ENCODE results near the gene EPHA1.
"Not testable (repeated sequence)": the region's sequence is repeated elsewhere in the genome, so short reads cannot be mapped to it uniquely, and the experiment has no call there.

EPHA1 gene

DNA sequence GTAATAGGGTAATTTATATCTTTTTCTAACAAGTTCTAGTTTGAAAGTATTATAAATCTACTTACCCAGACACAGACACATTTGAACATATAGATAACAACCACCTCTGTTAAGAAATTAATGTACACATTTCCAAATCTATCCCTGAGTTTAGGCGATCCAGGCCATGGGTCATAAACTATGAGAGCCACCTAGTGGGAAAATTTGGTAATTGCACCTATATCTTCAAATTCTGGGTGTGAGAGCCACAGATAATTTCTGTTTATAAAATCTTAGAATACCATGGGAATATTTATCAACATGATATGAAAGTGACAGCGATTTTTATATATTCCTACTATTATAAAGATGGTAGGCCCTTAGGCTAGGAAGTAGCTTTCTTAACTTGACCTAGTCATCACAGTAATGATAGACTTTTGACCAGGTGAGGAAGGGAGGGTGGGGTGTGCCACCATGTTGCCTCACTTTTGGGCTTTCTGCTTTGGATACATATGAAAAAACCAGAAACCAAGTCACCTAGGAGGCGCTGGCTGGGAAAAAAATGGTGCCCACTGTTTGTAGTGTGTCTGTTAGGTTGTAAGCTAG is 8.0 kb upstream of the EPHA1 start:
- peaks cover 32% of the 10 kb centered on the region for H3K4me1 Mint-ChIP-seq
- H3K27me3 Mint-ChIP-seq: no peaks in the 10 kb centered on the region

DNA sequence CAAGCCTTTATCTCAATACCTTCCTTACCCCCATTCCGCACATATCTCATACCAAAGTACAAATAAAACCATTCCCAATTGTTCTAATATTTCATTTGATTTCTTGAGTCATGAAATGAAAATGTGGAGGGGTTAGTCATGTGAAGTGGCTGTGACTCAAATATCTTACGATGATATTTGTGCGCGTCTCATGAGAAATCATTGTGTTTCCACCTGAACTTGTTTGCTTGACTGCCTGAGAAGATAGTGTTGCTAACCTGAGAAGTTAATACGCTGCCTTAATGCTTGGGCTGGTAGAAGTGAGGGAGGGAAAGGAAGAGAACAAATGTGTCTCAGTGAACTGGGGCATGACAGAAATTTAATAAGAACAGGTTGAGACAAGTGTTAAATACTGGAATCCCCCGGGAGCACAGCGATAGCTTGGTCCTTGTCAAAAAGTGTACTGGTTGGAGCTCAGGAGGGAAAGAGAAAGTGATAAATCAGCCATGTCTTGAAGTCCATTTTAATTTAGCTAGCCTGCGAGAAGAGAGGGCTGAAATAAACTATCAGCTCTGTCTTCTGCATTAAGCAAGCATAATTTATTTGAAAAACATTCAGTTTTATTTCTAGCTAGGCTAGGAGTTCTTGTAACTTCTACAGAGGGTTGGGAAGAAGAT is 7.2 kb upstream of the EPHA1 start:
- Mint-ChIP-seq H3K9me3 (no peaks in the 10 kb centered on the region), H3K4me1 (peaks cover 39% of the 10 kb centered on the region), H3K36me3 (peaks cover 12% of the 10 kb centered on the region), H3K4me3 (no peak overlapping the region), H3K27ac (no peak overlapping the region), H3K27me3 (no peaks in the 10 kb centered on the region)

More for the DNA sequence above, 8.0 kb upstream of the EPHA1 start:
- H3K9me3 Mint-ChIP-seq: no peaks in the 10 kb centered on the region
- H3K36me3 Mint-ChIP-seq: peaks cover 15% of the 10 kb centered on the region
- H3K27ac Mint-ChIP-seq: no peak overlapping the region
- no peak overlapping the region for H3K4me3 Mint-ChIP-seq

GRCh38 chr7:143415209-143415608 is 6.6 kb upstream of the EPHA1 start:
- not testable (repeated sequence) for H3K9me3 Mint-ChIP-seq, H3K36me3 Mint-ChIP-seq, H3K27me3 Mint-ChIP-seq, H3K4me3 Mint-ChIP-seq, H3K27ac Mint-ChIP-seq
- peaks cover 45% of the 10 kb centered on the region for H3K4me1 Mint-ChIP-seq

DNA sequence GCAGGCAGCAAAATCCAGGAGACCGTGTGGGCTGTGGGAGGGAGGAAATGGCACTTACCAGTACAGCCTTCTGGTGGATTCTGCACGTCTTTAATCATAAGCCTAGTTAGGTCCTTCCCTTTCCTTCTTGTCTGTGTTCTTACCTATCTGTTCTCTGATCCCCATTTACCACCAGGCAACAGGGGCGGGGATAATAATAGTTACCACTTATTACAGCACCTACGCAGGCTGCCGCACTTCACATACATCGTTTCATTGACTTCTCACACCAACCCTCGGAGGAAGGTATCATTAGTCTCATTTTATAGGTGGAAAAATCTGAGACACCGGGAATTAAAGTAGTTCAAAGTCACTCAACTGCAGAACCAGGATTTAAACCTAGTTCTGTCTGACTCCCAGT is 4.5 kb upstream of the EPHA1 start:
- Mint-ChIP-seq H3K27me3 (no peaks in the 10 kb centered on the region), H3K4me1 (peaks cover 51% of the 10 kb centered on the region), H3K9me3 (no peaks in the 10 kb centered on the region), H3K27ac (no peak overlapping the region), H3K4me3 (no peak overlapping the region), H3K36me3 (peaks cover under 1% of the 10 kb centered on the region)

- no peaks in the 10 kb centered on the region for H3K27me3 Mint-ChIP-seq
Measured at GRCh38 chr7:143411976-143412708, 3.5 kb upstream of the EPHA1 start.

DNA sequence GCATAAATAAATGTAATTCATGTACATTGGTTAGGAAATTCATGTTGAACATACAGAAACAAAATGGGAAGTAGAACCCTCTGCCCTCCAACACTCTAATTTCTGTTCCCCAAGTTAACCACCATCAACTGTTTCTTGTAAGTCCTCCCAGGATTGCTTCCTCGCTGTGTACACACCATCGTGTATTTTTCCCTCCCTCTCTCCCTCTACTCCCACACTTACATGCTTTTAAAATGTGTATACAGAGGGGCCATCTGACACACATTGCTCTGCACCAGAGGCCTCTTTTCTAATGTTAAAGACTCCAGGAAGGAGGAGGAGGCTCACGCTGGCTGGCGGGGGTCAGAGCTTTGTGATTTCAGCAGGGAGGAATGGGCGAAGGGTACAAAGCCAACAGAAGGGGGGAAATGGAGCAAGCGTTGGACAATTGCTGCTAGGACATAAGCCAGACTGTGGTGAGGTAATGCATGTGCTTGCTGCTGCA is 1.9 kb upstream of the EPHA1 start:
- Mint-ChIP-seq H3K9me3 (no peaks in the 10 kb centered on the region), H3K36me3 (no peaks in the 10 kb centered on the region), H3K4me1 (peaks cover 64% of the 10 kb centered on the region), H3K27me3 (no peaks in the 10 kb centered on the region), H3K27ac (peak overlapping the region; percentile 74), H3K4me3 (no peak overlapping the region)

More at GRCh38 chr7:143411976-143412708, 3.5 kb upstream of the EPHA1 start:
- Mint-ChIP-seq H3K36me3 (no peaks in the 10 kb centered on the region), H3K4me1 (peaks cover 57% of the 10 kb centered on the region), H3K27ac (no peak overlapping the region), H3K4me3 (no peak overlapping the region), H3K9me3 (no peaks in the 10 kb centered on the region)

- Mint-ChIP-seq H3K27ac (no peak overlapping the region), H3K27me3 (no peaks in the 10 kb centered on the region), H3K36me3 (no peaks in the 10 kb centered on the region), H3K4me1 (peaks cover 85% of the 10 kb centered on the region), H3K4me3 (peak overlapping the region; percentile 92), H3K9me3 (no peaks in the 10 kb centered on the region)
Measured at GRCh38 chr7:143408252-143408685, 387 bp downstream of the EPHA1 start.

DNA sequence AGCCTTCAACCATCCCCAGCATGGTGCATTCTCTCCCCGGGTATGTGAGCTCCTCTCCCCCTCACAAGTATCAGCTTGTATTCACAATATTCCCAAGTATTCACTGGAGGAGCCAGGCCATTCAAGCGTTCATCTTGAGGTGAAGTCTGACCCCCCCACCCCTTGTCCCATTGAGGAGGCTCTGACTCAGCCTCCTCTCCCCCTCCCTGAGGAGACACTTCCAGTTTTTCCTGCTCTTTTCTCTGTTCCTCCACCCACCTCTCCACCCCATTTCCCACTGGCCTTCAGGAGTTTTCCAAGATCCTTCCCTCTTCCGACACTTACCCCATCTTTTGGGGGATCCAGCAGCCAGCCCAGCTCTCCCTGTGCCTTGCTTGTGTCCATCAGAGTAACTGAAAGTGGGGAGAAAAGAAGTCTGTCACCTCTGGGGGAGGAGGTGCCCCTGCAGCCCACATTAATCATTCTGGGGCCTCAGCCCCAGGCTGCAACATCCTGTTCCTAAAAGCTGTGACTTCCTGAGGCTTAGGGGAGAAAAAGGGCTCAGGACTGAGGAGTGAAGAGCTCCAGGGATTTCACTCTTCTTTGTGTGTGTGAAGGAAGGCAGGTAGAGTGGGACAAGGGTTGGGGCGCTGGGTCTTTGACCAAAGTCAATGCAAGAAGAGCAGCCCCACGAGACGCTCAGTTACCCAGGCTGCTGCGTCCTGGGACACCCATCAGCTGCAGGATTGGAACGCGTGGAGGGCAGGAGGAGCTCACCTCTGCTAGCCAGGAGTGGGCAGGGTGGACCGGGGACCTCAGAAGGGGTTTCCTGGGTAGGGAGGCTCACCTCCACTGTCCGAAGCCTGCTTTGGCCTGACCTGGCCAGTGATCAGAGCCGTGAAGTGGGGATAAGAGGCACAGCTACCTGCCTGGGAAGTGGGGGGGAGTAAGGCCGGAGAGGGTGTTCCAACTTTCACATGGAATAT is 1.1 kb downstream of the EPHA1 start:
- H3K4me3 Mint-ChIP-seq: peak overlapping the region; percentile 92
- no peaks in the 10 kb centered on the region for H3K27me3 Mint-ChIP-seq
- no peaks in the 10 kb centered on the region for H3K36me3 Mint-ChIP-seq
- H3K4me1 Mint-ChIP-seq: peaks cover 89% of the 10 kb centered on the region
- no peaks in the 10 kb centered on the region for H3K9me3 Mint-ChIP-seq
- H3K27ac Mint-ChIP-seq: peak overlapping the region; percentile 94

GRCh38 chr7:143406002-143406357 is 2.7 kb downstream of the EPHA1 start:
- H3K27ac Mint-ChIP-seq: peak overlapping the region; percentile 32
- peaks cover 73% of the 10 kb centered on the region for H3K4me1 Mint-ChIP-seq
- no peaks in the 10 kb centered on the region for H3K27me3 Mint-ChIP-seq
- H3K36me3 Mint-ChIP-seq: no peaks in the 10 kb centered on the region
- H3K9me3 Mint-ChIP-seq: no peaks in the 10 kb centered on the region
- no peak overlapping the region for H3K4me3 Mint-ChIP-seq

GRCh38 chr7:143405173-143406001 is 3.3 kb downstream of the EPHA1 start:
- H3K4me1 Mint-ChIP-seq: peaks cover 69% of the 10 kb centered on the region
- H3K9me3 Mint-ChIP-seq: no peaks in the 10 kb centered on the region
- H3K27me3 Mint-ChIP-seq: no peaks in the 10 kb centered on the region
- peak overlapping the region; percentile 32 for H3K27ac Mint-ChIP-seq
- H3K36me3 Mint-ChIP-seq: no peaks in the 10 kb centered on the region
- no peak overlapping the region for H3K4me3 Mint-ChIP-seq

- peak overlapping the region; percentile 70 for H3K27ac Mint-ChIP-seq
- H3K4me3 Mint-ChIP-seq, H3K9me3 Mint-ChIP-seq, H3K27me3 Mint-ChIP-seq, H3K36me3 Mint-ChIP-seq: not testable (repeated sequence)
- H3K4me1 Mint-ChIP-seq: peaks cover 41% of the 10 kb centered on the region
Measured at GRCh38 chr7:143402233-143402632, 6.4 kb downstream of the EPHA1 start.

GRCh38 chr7:143401265-143401664 is 7.4 kb downstream of the EPHA1 start:
- Mint-ChIP-seq H3K27ac (peak overlapping the region; percentile 41), H3K9me3 (no peaks in the 10 kb centered on the region), H3K27me3 (no peaks in the 10 kb centered on the region), H3K4me3 (no peak overlapping the region), H3K36me3 (peaks cover 6% of the 10 kb centered on the region), H3K4me1 (peaks cover 32% of the 10 kb centered on the region)

DNA sequence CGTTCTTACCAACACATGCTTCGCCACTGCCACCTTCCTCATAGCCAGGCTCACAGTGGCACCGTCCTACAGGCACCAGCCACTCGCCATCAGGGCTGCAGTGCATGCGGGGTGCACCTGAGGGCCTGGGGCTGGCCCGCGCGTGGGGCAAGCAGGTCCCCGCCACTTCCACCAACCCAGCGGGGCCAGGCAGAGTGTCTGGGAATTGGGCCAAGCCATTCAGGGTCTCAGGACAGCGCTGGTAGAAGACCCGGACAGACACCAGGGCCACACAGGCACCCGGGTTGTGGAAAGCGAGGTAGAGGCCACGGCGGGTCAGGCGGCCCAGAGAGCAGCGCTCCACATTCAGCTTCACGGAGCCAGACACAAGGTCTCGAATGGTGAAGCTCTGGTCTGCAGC is 9.0 kb downstream of the EPHA1 start:
- H3K27me3 Mint-ChIP-seq: no peaks in the 10 kb centered on the region
- no peak overlapping the region for H3K27ac Mint-ChIP-seq
- H3K4me3 Mint-ChIP-seq: no peak overlapping the region
- H3K9me3 Mint-ChIP-seq: no peaks in the 10 kb centered on the region
- H3K36me3 Mint-ChIP-seq: peaks cover 9% of the 10 kb centered on the region
- H3K4me1 Mint-ChIP-seq: peaks cover 21% of the 10 kb centered on the region

DNA sequence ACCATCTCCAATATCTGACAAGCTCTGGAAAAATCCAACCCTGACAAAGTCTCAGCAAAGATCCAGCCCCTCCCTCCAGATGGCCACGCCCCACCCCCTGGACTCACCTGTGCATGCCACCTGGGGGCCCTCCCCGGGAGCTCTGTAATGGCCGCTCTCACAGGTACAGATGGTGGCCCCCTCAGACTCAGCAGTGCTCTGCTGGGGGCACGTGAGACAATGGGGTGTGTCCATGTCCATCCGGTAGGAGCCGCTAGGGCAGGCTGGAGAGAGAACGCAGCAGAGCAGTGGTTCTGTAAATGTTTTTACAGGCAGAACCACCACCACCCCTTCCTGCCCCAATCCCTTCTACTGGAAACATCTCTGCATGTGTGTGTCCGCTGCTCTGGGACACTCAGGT is 9.5 kb downstream of the EPHA1 start:
- no peak overlapping the region for H3K27ac Mint-ChIP-seq
- H3K4me3 Mint-ChIP-seq: no peak overlapping the region
- H3K9me3 Mint-ChIP-seq: no peaks in the 10 kb centered on the region
- H3K27me3 Mint-ChIP-seq: no peaks in the 10 kb centered on the region
- H3K4me1 Mint-ChIP-seq: peaks cover 18% of the 10 kb centered on the region
- H3K36me3 Mint-ChIP-seq: peaks cover 9% of the 10 kb centered on the region

Data from activated naive CD4-positive, alpha-beta T cell treated with anti-CD3 and anti-CD28 coated beads, Interleukin-2, amount 50 U/mL, for 24 hours (primary cell).